Activated CD4-positive, alpha-beta T cell treated with anti-CD3 and anti-CD28 coated beads, Interleukin-2, amount 50 U/mL, for 24 hours (primary cell): Measurements from ENCODE around the gene NKAIN1.

Source experiments
- DNase-seq, 2 donors: peaks; one replicate each; pipeline ENCODE4 v3.0.0-alpha.2; 2020; ENCODE audit warnings: low read depth in 1 of 2, low spot score in 1 of 2

Gene NKAIN1

GRCh38 chr1:31234123-31234708 lies 5.5 kb downstream of the NKAIN1 start:
- DNase-seq, result no peak

- DNase-seq, result no peak
These were observed 7.0 kb downstream of the NKAIN1 start for GRCh38 chr1:31232689-31233088.

GRCh38 chr1:31231802-31232201 lies 7.9 kb downstream of the NKAIN1 start:
- no peak for DNase-seq

- DNase-seq, result no peak
These were observed 9.3 kb downstream of the NKAIN1 start for GRCh38 chr1:31230378-31230777.

- DNase-seq, result no peak
These were observed 10.7 kb downstream of the NKAIN1 start for GRCh38 chr1:31228986-31229385.

GRCh38 chr1:31227891-31228568 lies 11.7 kb downstream of the NKAIN1 start:
- DNase-seq, result no peak

GRCh38 chr1:31224068-31224467 lies 15.6 kb downstream of the NKAIN1 start:
- DNase-seq, result no peak

GRCh38 chr1:31222176-31222575 lies 17.5 kb downstream of the NKAIN1 start:
- no peak for DNase-seq

- DNase-seq, result no peak
These were observed 18.6 kb downstream of the NKAIN1 start for GRCh38 chr1:31221072-31221471.

- no peak for DNase-seq
These were observed 20.2 kb downstream of the NKAIN1 start for GRCh38 chr1:31219489-31219888.

GRCh38 chr1:31218705-31219104 lies 21.0 kb downstream of the NKAIN1 start:
- no peak for DNase-seq

GRCh38 chr1:31216016-31216415 lies 23.7 kb downstream of the NKAIN1 start:
- DNase-seq, result no peak

- DNase-seq, result no peak
These were observed 24.6 kb downstream of the NKAIN1 start for GRCh38 chr1:31215065-31215570.

- DNase-seq, result no peak
These were observed 25.2 kb downstream of the NKAIN1 start for GRCh38 chr1:31214316-31215064.

- no peak for DNase-seq
These were observed 31.2 kb downstream of the NKAIN1 start for GRCh38 chr1:31208361-31208945.

GRCh38 chr1:31207569-31207968 lies 32.1 kb downstream of the NKAIN1 start:
- DNase-seq, result no peak

- no peak for DNase-seq
These were observed 32.6 kb downstream of the NKAIN1 start for GRCh38 chr1:31207046-31207445.

GRCh38 chr1:31203215-31203614 lies 36.5 kb downstream of the NKAIN1 start:
- no peak for DNase-seq

- no peak for DNase-seq
These were observed 37.7 kb downstream of the NKAIN1 start for GRCh38 chr1:31201931-31202360.

- no peak for DNase-seq
These were observed 39.7 kb downstream of the NKAIN1 start for GRCh38 chr1:31199949-31200348.

- no peak for DNase-seq
These were observed 40.4 kb downstream of the NKAIN1 start for GRCh38 chr1:31199236-31199790.
